Measurements from ENCODE around the gene ASB3.

Gene ASB3

GRCh38 chr2:53646788-53647187 lies 140.0 kb downstream of the ASB3 start:
- Histone ChIP-seq H3K4me2 (ENCODE audit: insufficient read depth, low read length) (no peak overlapping the region), H3K4me1 (ENCODE audit: insufficient read depth, low read length) (no peaks in the 10 kb centered on the region), H4K20me1 (ENCODE audit: insufficient read depth, low read length) (no peaks in the 10 kb centered on the region), H3K79me2 (ENCODE audit: insufficient read depth, low read length) (no peaks in the 10 kb centered on the region), H3K27ac (ENCODE audit: low read length) (no peak overlapping the region), H3K27me3 (ENCODE audit: insufficient read depth, low read length, poor library complexity) (no peaks in the 10 kb centered on the region), H3K9ac (ENCODE audit: low read depth, low read length) (no peak overlapping the region), H2AFZ (ENCODE audit: low read depth, low read length) (no peak overlapping the region), H3K9me3 (ENCODE audit: insufficient read depth, low read length, severe bottlenecking) (no peaks in the 10 kb centered on the region), H3K36me3 (ENCODE audit: insufficient read depth, low read length) (no peaks in the 10 kb centered on the region), H3K4me3 (ENCODE audit: low read depth in 1 of 2, low read length in 2 of 2) (no peak overlapping the region)
- no peak for TF ChIP-seq EZH2 (IDR thresholded peaks at IDR 0.05; ENCODE audit: borderline replicate concordance, low read depth, low read length, severe bottlenecking)
- TF ChIP-seq, protein P1, sequence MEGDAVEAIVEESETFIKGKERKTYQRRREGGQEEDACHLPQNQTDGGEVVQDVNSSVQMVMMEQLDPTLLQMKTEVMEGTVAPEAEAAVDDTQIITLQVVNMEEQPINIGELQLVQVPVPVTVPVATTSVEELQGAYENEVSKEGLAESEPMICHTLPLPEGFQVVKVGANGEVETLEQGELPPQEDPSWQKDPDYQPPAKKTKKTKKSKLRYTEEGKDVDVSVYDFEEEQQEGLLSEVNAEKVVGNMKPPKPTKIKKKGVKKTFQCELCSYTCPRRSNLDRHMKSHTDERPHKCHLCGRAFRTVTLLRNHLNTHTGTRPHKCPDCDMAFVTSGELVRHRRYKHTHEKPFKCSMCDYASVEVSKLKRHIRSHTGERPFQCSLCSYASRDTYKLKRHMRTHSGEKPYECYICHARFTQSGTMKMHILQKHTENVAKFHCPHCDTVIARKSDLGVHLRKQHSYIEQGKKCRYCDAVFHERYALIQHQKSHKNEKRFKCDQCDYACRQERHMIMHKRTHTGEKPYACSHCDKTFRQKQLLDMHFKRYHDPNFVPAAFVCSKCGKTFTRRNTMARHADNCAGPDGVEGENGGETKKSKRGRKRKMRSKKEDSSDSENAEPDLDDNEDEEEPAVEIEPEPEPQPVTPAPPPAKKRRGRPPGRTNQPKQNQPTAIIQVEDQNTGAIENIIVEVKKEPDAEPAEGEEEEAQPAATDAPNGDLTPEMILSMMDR (IDR thresholded peaks at IDR 0.05; ENCODE audit: borderline replicate concordance, extremely low read depth, low read length, poor library complexity, severe bottlenecking): no peak
- ATAC-seq (ENCODE audit: insufficient read depth, low read depth) (no peak), DNase-seq (no peak)

GRCh38 chr2:53641290-53641689 lies 145.5 kb downstream of the ASB3 start:
- Histone ChIP-seq H3K36me3 (ENCODE audit: insufficient read depth, low read length) (no peaks in the 10 kb centered on the region), H2AFZ (ENCODE audit: low read depth, low read length) (no peak overlapping the region), H3K9ac (ENCODE audit: low read depth, low read length) (no peak overlapping the region), H4K20me1 (ENCODE audit: insufficient read depth, low read length) (no peaks in the 10 kb centered on the region), H3K79me2 (ENCODE audit: insufficient read depth, low read length) (no peaks in the 10 kb centered on the region), H3K27me3 (ENCODE audit: insufficient read depth, low read length, poor library complexity) (no peaks in the 10 kb centered on the region), H3K4me3 (ENCODE audit: low read depth in 1 of 2, low read length in 2 of 2) (no peak overlapping the region), H3K4me2 (ENCODE audit: insufficient read depth, low read length) (no peak overlapping the region), H3K27ac (ENCODE audit: low read length) (no peak overlapping the region), H3K4me1 (ENCODE audit: insufficient read depth, low read length) (no peaks in the 10 kb centered on the region), H3K9me3 (ENCODE audit: insufficient read depth, low read length, severe bottlenecking) (no peaks in the 10 kb centered on the region)
- ATAC-seq (ENCODE audit: insufficient read depth, low read depth) (no peak), DNase-seq (no peak)
- TF ChIP-seq EZH2 (IDR thresholded peaks at IDR 0.05; ENCODE audit: borderline replicate concordance, low read depth, low read length, severe bottlenecking): no peak
- TF ChIP-seq, protein P1 (IDR thresholded peaks at IDR 0.05; ENCODE audit: borderline replicate concordance, extremely low read depth, low read length, poor library complexity, severe bottlenecking): no peak

DNA sequence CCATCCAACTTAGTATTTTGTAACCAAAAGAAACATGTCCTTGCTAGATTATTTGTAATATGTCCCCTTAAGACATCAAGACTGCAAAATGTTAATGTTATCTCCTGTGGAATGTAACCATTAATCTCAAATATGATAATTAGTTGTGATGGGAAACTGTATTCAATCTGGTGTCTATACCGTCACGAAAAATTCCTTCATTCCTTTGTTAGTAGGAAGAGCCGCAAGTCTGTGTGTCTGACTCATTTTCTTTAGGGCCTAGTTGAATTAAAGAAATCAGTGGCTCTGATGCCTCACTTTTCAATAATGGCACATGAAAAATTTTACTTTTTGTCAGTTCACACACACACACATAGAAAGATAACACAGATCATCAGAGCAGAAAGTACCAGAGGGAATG lies 146.3 kb downstream of the ASB3 start:
- TF ChIP-seq, protein P1 (IDR thresholded peaks at IDR 0.05; ENCODE audit: borderline replicate concordance, extremely low read depth, low read length, poor library complexity, severe bottlenecking): no peak
- Histone ChIP-seq H3K9ac (ENCODE audit: low read depth, low read length) (no peak overlapping the region), H3K27ac (ENCODE audit: low read length) (no peak overlapping the region), H2AFZ (ENCODE audit: low read depth, low read length) (no peak overlapping the region), H3K36me3 (ENCODE audit: insufficient read depth, low read length) (no peaks in the 10 kb centered on the region), H3K27me3 (ENCODE audit: insufficient read depth, low read length, poor library complexity) (no peaks in the 10 kb centered on the region), H4K20me1 (ENCODE audit: insufficient read depth, low read length) (no peaks in the 10 kb centered on the region), H3K79me2 (ENCODE audit: insufficient read depth, low read length) (no peaks in the 10 kb centered on the region), H3K4me1 (ENCODE audit: insufficient read depth, low read length) (no peaks in the 10 kb centered on the region), H3K4me2 (ENCODE audit: insufficient read depth, low read length) (no peak overlapping the region), H3K4me3 (ENCODE audit: low read depth in 1 of 2, low read length in 2 of 2) (no peak overlapping the region), H3K9me3 (ENCODE audit: insufficient read depth, low read length, severe bottlenecking) (no peaks in the 10 kb centered on the region)
- DNase-seq (no peak), ATAC-seq (ENCODE audit: insufficient read depth, low read depth) (no peak)

GRCh38 chr2:53636596-53636995 lies 150.2 kb downstream of the ASB3 start:
- H4K20me1 ChIP-seq (ENCODE audit: insufficient read depth, low read length): no peaks in the 10 kb centered on the region
- no peak overlapping the region for H3K9ac ChIP-seq (ENCODE audit: low read depth, low read length)
- no peak overlapping the region for H3K4me2 ChIP-seq (ENCODE audit: insufficient read depth, low read length)
- no peak overlapping the region for H2AFZ ChIP-seq (ENCODE audit: low read depth, low read length)
- no peak overlapping the region for H3K27ac ChIP-seq (ENCODE audit: low read length)
- no peak for TF ChIP-seq EZH2 (IDR thresholded peaks at IDR 0.05; ENCODE audit: borderline replicate concordance, low read depth, low read length, severe bottlenecking)
- TF ChIP-seq, protein P1 (IDR thresholded peaks at IDR 0.05; ENCODE audit: borderline replicate concordance, extremely low read depth, low read length, poor library complexity, severe bottlenecking): no peak
- H3K27me3 ChIP-seq (ENCODE audit: insufficient read depth, low read length, poor library complexity): no peaks in the 10 kb centered on the region
- H3K4me1 ChIP-seq (ENCODE audit: insufficient read depth, low read length): no peaks in the 10 kb centered on the region
- no peaks in the 10 kb centered on the region for H3K9me3 ChIP-seq (ENCODE audit: insufficient read depth, low read length, severe bottlenecking)
- H3K79me2 ChIP-seq (ENCODE audit: insufficient read depth, low read length): no peaks in the 10 kb centered on the region
- no peak for ATAC-seq (ENCODE audit: insufficient read depth, low read depth)
- H3K4me3 ChIP-seq (ENCODE audit: low read depth in 1 of 2, low read length in 2 of 2): no peak overlapping the region
- H3K36me3 ChIP-seq (ENCODE audit: insufficient read depth, low read length): no peaks in the 10 kb centered on the region
- no peak for DNase-seq
